Measurements from ENCODE around the gene JSRP1. TPM values are rescaled to one million over a fixed set of nuclear protein-coding genes. Genes with fewer than 3 reads are reported as not detected.
A peak's percentile ranks its signal among the peaks of the same experiment; 100 is the strongest.

The JSRP1 gene
- total and polyA plus RNA-seq, 2 of the 8 experiments (the other 6 are each of a cell fraction or from before 2014, with no cell fraction given) = 0.24 to 0.56 TPM

DNA sequence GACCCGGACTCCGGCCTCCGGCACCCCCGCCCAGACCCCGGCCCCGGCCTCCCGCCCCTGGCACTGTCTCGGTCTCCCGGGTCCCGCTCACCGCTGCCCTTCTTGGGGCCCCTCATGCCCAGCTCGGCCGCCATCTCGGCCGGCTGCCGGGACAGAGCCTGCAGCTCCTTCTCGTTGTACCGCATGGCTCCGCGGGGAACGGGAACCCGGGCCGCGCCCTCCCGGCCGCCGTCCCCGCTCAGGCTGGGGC, 20.2 kb downstream of the JSRP1 start:
- no peak overlapping the region for H4K5ac ChIP-seq (ENCODE audit: insufficient read length, low read depth, low read length)
- no peak overlapping the region for H4K91ac ChIP-seq (replicated peaks; ENCODE audit: insufficient read length, low read length)
- 0% methylated on average over 12 of the region's 28 CpGs; no CpG with 5 or more reads in 1 of the 2 experiments for WGBS, 2 experiments (ENCODE audit: extremely low coverage in 1 of 2, insufficient coverage in 1 of 2, insufficient read length in 1 of 2, insufficient replicate concordance in 2 of 2, low coverage in 1 of 2, low lambda C conversion rate in 2 of 2, missing lambda C conversion rate in 1 of 2)
- peak overlapping the region in 3 of 4 experiments; percentile 75 to 93 (median 82); a peak in 4 of 7 replicates for H3K9ac ChIP-seq (replicated peaks in 1 of 4; ENCODE audit: extremely low read depth in 1 of 4, low read depth in 3 of 4, low read length in 3 of 4)
- H3K4ac ChIP-seq (replicated peaks; ENCODE audit: insufficient read length, low read depth, low read length) = no peak overlapping the region
- no peaks in the 10 kb centered on the region for H3K27me3 ChIP-seq (replicated peaks in 1 of 4; ENCODE audit: control insufficient read depth in 3 of 4, extremely low read depth in 1 of 4, insufficient read depth in 3 of 4, low read length in 3 of 4)
- H2BK12ac ChIP-seq (ENCODE audit: low read depth, low read length) = no peak overlapping the region
- H3K56ac ChIP-seq (replicated peaks; ENCODE audit: insufficient read length, low read depth, low read length) = no peak overlapping the region
- H3K4me2 ChIP-seq (ENCODE audit: insufficient read depth in 1 of 2, low read depth in 2 of 2, low read length in 2 of 2) = peak overlapping the region; percentile 7 to 93; a peak in 3 of 4 replicates
- ChIA-PET CTCF (ENCODE audit: partially characterized antibody) (interaction anchor here (0.7 to 1.5 kb wide), 15 partner anchors 10 to 90 kb away, joined by 3 to 8 read pairs (median 4); no protein-coding TSS in a partner anchor), POLR2A (ENCODE audit: partially characterized antibody) (interaction anchor here (0.7 to 4.7 kb wide), 16 partner anchors 9 to 151 kb away, joined by 3 to 52 read pairs (median 4); partner anchors contain the start of genes AMH and DOT1L)
- H3K23ac ChIP-seq (ENCODE audit: insufficient read length) = no peak overlapping the region
- peak overlapping the region; percentile 56 to 81 (median 60) for H3K4me3 ChIP-seq (ENCODE audit: extremely low read depth in 1 of 4, insufficient read depth in 2 of 4, low read depth in 3 of 4, low read length in 4 of 4)
- H2AK5ac ChIP-seq (ENCODE audit: low read depth, low read length) = no peak overlapping the region
- H2BK20ac ChIP-seq (ENCODE audit: low read length) = no peak overlapping the region
- H4K20me1 ChIP-seq (replicated peaks in 1 of 2; ENCODE audit: control insufficient read depth in 1 of 2, insufficient read depth in 2 of 2, low read length in 2 of 2) = peaks cover 14 to 30% of the 10 kb centered on the region in 2 experiments
- H3K18ac ChIP-seq (ENCODE audit: extremely low read depth, low read length) = peak overlapping the region; percentile 95
- H2BK5ac ChIP-seq (ENCODE audit: low read depth, low read length) = no peak overlapping the region
- peaks cover 9% of the 10 kb centered on the region; the same call in 1 of the 2 replicates for H3K23me2 ChIP-seq (ENCODE audit: low read depth, low read length)
- FAIRE-seq = no peak
- peak overlapping the region; percentile 86; the same call in 1 of the 2 replicates for H4K8ac ChIP-seq (ENCODE audit: extremely low read depth, insufficient read depth, low read length)
- no peak for DNase-seq (ENCODE audit: low read depth in 1 of 2, low spot score in 2 of 2)
- H3K4me1 ChIP-seq (replicated peaks in 1 of 4; ENCODE audit: control insufficient read depth in 3 of 4, insufficient read depth in 4 of 4, low read length in 3 of 4) = peaks cover 0 to 24% (median 14%) of the 10 kb centered on the region in 4 experiments; a peak in 6 of 7 replicates
- H3K36me3 ChIP-seq (ENCODE audit: control insufficient read depth in 2 of 4, insufficient read depth in 4 of 4, low read length in 3 of 4) = peaks cover 0 to 15% (median 7%) of the 10 kb centered on the region in 4 experiments; a peak in 5 of 8 replicates
- no peak overlapping the region for H3K14ac ChIP-seq (ENCODE audit: insufficient read length)
- no peaks in the 10 kb centered on the region for H3K9me3 ChIP-seq (ENCODE audit: insufficient read depth in 2 of 2, low read depth in 1 of 2, low read length in 1 of 2)
- H3K27ac ChIP-seq (ENCODE audit: low read depth, low read length) = no peak overlapping the region; the same call in 1 of the 2 replicates
- peaks cover 29 to 55% of the 10 kb centered on the region in 2 experiments for H3K79me2 ChIP-seq (ENCODE audit: control insufficient read depth in 1 of 2, insufficient read depth in 2 of 2, low read length in 2 of 2)
- no peak overlapping the region for H2AFZ ChIP-seq (ENCODE audit: low read length)
- H2BK15ac ChIP-seq (ENCODE audit: low read length) = no peak overlapping the region
- H3K79me1 ChIP-seq (ENCODE audit: low read depth, low read length) = peaks cover 17% of the 10 kb centered on the region
- no peak overlapping the region for H2BK120ac ChIP-seq (replicated peaks; ENCODE audit: low read depth, low read length)
- TF ChIP-seq RBBP5 (IDR thresholded peaks at IDR 0.05; ENCODE audit: borderline replicate concordance, low read depth, low read length) = no peak
- TF ChIP-seq, protein P1, sequence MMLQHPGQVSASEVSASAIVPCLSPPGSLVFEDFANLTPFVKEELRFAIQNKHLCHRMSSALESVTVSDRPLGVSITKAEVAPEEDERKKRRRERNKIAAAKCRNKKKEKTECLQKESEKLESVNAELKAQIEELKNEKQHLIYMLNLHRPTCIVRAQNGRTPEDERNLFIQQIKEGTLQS (IDR thresholded peaks at IDR 0.05; ENCODE audit: insufficient read depth, low read depth, low read length) = no peak
- no peak for TF ChIP-seq TEAD4 (IDR thresholded peaks at IDR 0.05; ENCODE audit: low read depth, low read length)
- TF ChIP-seq SAP30 (IDR thresholded peaks at IDR 0.05; ENCODE audit: insufficient read depth, insufficient replicate concordance, low read length) = no peak
